Activated CD4-positive, CD25-positive, alpha-beta regulatory T cell (primary cell): ENCODE measurements around the gene DPP6.

ENCODE experiments used
- DNase-seq, 4 experiments: peaks; one replicate each; lab custom pipeline; 2025; lab: John Stamatoyannopoulos, UW

Gene DPP6

GRCh38 chr7:154532771-154533170, 480.6 kb downstream of the DPP6 start:
- no peak for DNase-seq

GRCh38 chr7:154540596-154540995, 488.4 kb downstream of the DPP6 start:
- no peak for DNase-seq

GRCh38 chr7:154541606-154542005, 489.4 kb downstream of the DPP6 start:
- no peak for DNase-seq

DNA sequence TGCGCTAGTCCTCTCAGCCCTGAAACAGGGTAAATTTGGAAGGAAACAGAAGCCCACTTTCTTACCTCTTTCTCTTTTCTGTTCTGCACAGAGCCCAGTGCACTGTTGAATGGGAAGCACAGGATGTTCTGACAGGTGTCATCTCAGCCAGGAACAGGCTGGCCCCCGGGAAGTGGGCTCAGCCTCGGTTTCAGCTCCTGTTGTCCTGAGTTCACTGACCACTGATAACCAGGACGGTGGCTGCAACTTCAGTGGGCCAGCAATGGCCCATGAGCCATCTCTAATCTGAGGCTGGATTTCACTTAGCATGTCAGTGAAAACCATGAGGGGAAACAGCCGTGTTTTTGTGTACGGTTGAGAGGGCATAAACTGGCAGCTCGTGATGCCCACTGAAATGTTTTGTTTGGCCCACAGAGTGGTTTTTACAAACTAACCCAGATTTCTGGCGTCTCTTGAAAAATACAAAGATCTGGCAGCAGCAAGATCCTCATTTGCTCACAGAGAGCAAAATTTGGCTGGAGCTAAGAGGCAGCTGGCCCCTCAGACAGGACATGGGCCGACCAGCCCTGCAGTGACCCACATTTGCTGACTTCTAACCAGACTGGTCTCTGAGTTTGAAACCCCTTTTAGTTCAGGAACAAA, 494.9 kb downstream of the DPP6 start:
- DNase-seq: no peak

DNA sequence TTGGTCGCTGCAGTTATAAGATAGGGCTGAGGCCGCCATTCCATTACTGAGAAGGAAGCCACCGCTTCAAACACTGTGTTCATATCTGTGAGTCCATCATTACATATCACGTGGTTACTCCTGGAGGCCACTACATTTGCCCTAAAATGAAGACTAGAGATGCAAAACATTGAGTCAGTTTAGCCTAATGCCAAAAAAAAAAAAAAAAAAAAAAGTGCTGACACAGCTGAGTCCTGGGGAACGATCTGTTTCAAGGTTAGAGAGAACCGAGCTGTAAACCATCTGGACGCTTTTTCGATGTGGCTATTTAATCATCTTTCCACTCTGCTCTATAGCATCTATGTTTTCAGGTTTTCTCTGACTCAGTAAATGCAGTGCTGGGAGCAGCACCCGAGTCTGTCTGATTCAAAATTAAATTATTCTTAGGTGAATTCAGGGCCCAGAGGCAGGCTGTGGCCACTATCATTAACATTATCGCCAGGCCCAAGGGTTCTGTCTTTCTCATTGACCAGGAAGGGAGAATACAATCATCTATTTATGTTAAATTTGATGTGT, 501.6 kb downstream of the DPP6 start:
- no peak for DNase-seq

DNA sequence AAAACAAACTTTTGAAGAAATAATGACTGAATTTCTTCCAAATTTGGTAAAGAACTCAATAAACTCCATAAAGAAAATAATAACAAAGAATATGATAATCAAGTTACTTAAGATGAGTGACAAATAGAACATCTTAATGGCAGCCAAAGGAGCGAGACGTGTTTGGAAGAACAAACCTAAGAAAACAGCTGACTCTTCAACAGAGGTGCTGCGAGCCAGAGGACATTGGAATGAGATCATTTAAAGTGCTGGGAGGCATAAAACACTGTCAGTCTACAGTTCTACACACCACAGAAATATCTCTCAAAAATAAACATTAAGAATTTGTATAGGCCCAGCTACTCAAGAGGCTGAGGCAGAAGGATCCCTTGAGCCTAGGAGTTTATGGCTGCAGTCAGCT, 507.3 kb downstream of the DPP6 start:
- no peak for DNase-seq

GRCh38 chr7:154564676-154565075, 512.5 kb downstream of the DPP6 start:
- DNase-seq: no peak

DNA sequence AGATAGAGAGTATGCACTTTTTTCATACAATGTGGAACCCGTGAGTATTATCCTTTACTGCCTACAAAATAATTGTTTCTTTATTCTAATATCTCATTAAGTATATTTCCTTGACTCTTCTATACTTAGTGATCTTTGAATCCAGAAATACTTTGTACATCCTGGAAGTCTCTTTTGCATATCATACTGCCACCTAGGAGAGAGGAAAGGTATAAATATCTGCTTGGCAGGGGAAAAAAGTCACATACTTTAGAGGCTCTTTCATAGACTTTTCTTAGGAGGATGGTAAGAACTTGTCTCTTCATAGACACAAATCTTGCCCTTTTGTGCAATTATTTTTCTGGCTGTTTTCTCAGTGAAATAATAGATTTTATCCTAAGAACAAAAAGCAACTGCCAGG, 514.7 kb downstream of the DPP6 start:
- DNase-seq: no peak

GRCh38 chr7:154568346-154568745, 516.1 kb downstream of the DPP6 start:
- DNase-seq: no peak

- DNase-seq: no peak
Measured at GRCh38 chr7:154569916-154570315, 517.7 kb downstream of the DPP6 start.

DNA sequence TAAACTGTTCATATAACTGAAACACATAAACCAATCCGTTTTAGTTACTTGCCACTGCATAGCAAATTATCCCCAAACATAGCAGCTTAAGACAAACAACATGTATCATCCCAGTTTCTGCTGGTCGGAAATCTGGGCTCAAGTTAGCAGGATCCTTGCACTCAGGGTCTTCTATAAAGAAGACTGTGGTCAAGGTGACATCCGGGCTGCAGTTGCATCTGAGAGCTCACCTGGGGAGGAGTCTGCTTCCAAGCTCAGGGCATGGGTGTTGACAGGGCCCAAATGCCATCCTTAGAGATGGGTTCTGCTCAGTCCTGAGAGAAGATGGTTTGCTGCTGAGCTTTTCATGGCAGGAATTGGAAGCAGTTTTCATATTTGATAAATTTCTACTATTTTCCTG, 519.6 kb downstream of the DPP6 start:
- no peak for DNase-seq

GRCh38 chr7:154574235-154574634, 522.0 kb downstream of the DPP6 start:
- DNase-seq: no peak

- DNase-seq: no peak
Measured at GRCh38 chr7:154575497-154575896, 523.3 kb downstream of the DPP6 start.

DNA sequence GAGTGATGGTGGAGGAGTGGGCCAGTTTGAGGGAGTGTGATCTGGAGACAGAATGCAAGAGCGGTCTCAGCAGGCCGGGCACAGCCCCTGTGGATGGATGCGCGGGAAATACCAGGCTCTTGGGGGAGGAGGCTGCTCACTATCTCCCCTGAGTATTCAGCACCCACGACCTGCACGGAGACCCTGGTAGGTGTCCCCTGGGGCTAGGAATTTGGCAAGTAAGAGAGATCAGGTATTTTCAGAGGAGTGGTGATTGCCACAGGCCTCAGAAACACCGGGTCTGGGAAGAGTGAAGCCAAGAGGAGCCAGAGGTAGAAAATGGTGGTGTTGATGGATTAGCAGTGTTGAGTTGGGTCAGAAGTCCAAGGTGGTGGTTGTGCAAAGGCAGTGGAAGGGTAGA, 524.4 kb downstream of the DPP6 start:
- no peak for DNase-seq

- no peak for DNase-seq
Measured at GRCh38 chr7:154577141-154577873, 525.1 kb downstream of the DPP6 start.

- no peak for DNase-seq
Measured at GRCh38 chr7:154578336-154578735, 526.1 kb downstream of the DPP6 start.

GRCh38 chr7:154579711-154580110, 527.5 kb downstream of the DPP6 start:
- DNase-seq: no peak

GRCh38 chr7:154581251-154581890, 529.2 kb downstream of the DPP6 start:
- DNase-seq: no peak

DNA sequence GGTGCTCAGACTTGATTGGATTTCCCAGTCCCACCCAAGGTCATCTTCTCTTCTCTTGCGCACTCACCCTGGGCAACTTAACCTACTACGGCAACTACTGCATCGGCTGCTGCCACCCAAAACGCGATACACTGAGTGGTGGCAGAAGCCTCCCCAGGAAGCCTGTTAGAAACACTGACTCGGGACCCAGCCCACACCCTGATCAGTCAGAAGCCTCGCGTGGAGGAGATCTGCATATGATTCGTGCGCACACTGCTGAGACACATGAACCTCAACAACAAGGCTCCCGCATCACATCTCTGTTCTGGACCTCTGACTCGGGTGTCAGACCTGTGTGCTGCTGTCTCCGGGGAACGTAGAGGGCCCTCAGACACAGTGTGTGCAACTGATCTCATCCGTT, 531.3 kb downstream of the DPP6 start:
- DNase-seq: no peak

DNA sequence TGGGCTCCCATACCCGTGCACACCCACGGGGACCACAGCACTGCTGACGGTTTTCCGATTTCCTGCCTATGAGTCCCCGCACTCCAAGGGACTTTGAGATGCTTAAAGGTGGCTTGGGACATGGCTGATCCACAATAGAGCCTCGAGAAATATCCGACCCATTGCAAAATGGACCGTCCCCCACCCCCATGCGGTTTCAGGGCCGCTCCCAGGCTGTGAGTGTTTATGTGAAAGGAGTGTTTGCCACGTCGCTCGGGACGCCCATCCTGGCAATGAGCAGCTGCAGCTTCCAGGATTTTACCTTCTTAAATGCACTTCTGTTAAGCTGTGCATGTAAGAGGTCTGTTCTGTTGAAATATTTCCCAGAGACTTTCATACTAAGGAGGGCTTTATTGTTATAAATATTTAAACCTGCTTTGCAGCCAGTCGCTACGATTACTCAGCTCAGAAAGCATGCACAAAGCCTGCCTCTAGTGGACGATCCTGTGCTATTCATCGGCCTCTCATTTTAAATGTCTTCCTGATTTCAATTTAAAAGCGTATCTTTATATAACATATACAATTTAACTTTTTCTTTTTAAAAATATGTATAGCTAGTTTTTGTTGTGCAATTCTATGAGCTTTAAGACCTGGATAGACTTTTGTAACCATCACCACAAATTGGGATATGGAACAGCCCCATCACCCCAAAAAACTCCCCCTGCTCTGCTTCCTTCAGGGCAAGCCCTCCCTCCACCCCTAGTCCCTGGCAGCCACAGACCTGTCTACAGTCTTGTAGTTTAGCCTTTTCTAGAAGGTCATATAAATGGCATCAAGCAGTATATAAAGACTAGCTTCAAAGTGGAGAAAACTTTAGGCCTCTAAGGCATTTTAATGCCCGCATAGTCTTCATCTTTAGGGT, 532.4 kb downstream of the DPP6 start:
- no peak for DNase-seq

DNA sequence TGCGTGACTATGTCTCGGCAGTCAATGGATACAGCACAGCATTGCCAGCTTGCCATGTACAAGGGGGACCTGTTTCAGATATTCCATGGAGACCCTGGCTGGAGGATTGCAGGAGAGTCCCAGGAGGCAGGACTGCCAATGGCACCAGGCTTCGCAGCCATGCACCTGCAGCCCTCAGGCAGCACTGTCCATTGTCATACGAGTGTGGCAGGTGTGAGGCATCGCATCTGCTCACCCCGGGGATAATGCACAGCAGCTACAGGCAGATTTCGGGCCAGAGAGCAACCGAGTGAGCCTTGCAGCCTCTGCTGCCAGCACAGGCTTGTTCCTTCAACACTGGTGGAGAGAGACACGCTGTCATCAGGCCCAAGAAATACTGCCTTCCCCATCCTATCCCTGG, 535.6 kb downstream of the DPP6 start:
- no peak for DNase-seq

GRCh38 chr7:154591544-154591943, 539.3 kb downstream of the DPP6 start:
- DNase-seq: no peak
